MM.1S (cell line): ENCODE results near the gene CLMN.

Experiments used
- DNase-seq: peaks from one replicate; pipeline ENCODE4 v3.0.0-alpha.2; 2015
- H2AFZ ChIP-seq: fragments of 300-600 bp; sonication (generic); 2 replicates; pipeline ENCODE4 v1.6.0; 2016; ENCODE audit warnings: antibody characterized with exemption, low read length
- H3F3A ChIP-seq: fragments of 300-600 bp; sonication (generic); 2 replicates; pipeline ENCODE4 v1.6.1; 2016; ENCODE audit warnings: mild to moderate bottlenecking, antibody characterized with exemption, low read length, moderate library complexity, mixed read lengths; ENCODE audit not compliant: insufficient read depth
- H3K27ac ChIP-seq: fragments of 300-600 bp; sonication (generic); 2 replicates; pipeline ENCODE4 v1.5.1; 2016; ENCODE audit warnings: mild to moderate bottlenecking, low read length
- H3K27me3 ChIP-seq: fragments of 300-600 bp; sonication (generic); replicated peaks from 2 replicates; pipeline ENCODE4 v1.6.0; 2016; ENCODE audit warnings: low read length; ENCODE audit not compliant: insufficient read depth
- H3K36me3 ChIP-seq: fragments of 300-600 bp; sonication (generic); replicated peaks from 2 replicates; pipeline ENCODE4 v1.6.1; 2016; ENCODE audit warnings: mild to moderate bottlenecking, low read length, mixed read lengths; ENCODE audit not compliant: insufficient read depth
- H3K4me1 ChIP-seq: fragments of 300-600 bp; sonication (generic); 2 replicates; pipeline ENCODE4 v1.6.1; 2016; ENCODE audit warnings: low read length, mixed read lengths
- H3K4me2 ChIP-seq: fragments of 300-600 bp; sonication (generic); 2 replicates; pipeline ENCODE4 v1.6.0; 2016; ENCODE audit warnings: low read depth, low read length
- H3K4me3 ChIP-seq: fragments of 300-600 bp; sonication (generic); 2 replicates; pipeline ENCODE4 v1.5.1; 2016; ENCODE audit warnings: low read length, mixed read lengths
- H3K79me2 ChIP-seq: fragments of 300-600 bp; sonication (generic); 2 replicates; pipeline ENCODE4 v1.6.1; 2016; ENCODE audit warnings: mixed run types, low read length, mixed read lengths
- H3K9ac ChIP-seq: fragments of 300-600 bp; sonication (generic); 2 replicates; pipeline ENCODE4 v1.6.1; 2016; ENCODE audit warnings: low read length, mixed read lengths
- H3K9me2 ChIP-seq: fragments of 300-600 bp; sonication (generic); replicated peaks from 2 replicates; pipeline ENCODE4 v1.6.1; 2016; ENCODE audit warnings: mild to moderate bottlenecking, low read length, mixed read lengths; ENCODE audit not compliant: insufficient read depth
- H3K9me3 ChIP-seq: fragments of 300-600 bp; sonication (generic); replicated peaks from 2 replicates; pipeline ENCODE4 v1.6.1; 2016; ENCODE audit warnings: mild to moderate bottlenecking, low read length, mixed read lengths; ENCODE audit not compliant: insufficient read depth
- H4K20me1 ChIP-seq: fragments of 300-600 bp; sonication (generic); 2 replicates; pipeline ENCODE4 v1.6.1; 2016; ENCODE audit warnings: mild to moderate bottlenecking, low read length, moderate library complexity, mixed read lengths; ENCODE audit not compliant: insufficient read depth
- EZH2 ChIP-seq: fragments of 300-600 bp; sonication (generic); optimal IDR thresholded peaks from 2 replicates; pipeline ENCODE3; 2017; ENCODE audit warnings: low read depth, mild to moderate bottlenecking, antibody characterized with exemption, low read length, mixed read lengths
- EZH2phosphoT487 ChIP-seq: fragments of 300-600 bp; sonication (generic); IDR thresholded peaks from 2 replicates; pipeline ENCODE4 v1.6.1; 2018; ENCODE audit warnings: antibody characterized with exemption, low read length
- TF ChIP-seq, protein P1 (sequence below): fragments of 300-600 bp; sonication (generic); IDR thresholded peaks from 2 replicates; pipeline ENCODE4 v1.5.1; 2016; ENCODE audit warnings: antibody characterized with exemption, low read length, mixed read lengths

Gene CLMN

DNA sequence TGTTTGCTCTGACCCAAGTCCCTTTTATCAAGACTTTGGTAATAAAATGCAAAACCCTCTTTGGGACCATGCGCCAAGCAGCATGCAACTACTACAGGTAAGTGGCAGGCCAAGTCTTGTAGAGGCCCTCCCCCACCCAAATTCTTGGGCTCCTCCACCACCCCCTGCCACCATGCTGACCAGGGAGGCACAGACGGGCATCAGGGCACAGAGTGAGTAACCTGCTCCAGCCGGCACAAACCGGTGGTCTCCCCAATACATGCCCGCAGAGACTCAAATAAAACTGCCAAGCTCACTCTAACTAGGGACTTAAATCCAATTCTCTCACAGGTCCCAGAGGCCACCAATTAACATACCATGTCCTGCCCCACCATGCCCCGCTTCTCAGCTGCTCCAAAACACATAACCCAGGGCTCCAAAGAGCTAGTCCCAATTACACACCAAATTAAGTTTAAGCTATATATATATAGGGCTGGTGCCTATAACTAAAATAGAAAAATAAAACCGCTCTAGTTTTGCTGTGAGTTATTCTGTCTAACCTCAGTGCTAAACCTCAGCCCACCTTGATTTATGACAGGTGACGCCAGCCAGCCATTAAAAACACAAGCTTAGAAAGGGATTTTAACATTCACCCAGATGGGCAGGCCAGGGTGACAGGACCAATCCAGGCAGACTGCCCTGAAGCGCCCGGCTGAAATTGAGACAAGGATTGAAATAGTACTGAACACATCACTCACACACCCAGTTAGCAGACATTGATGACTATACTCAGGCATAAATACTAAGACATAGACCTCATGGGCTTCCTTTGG lies 81.0 kb downstream of the CLMN start:
- Histone ChIP-seq H3K9me3 (no peaks in the 10 kb centered on the region), H3K36me3 (no peaks in the 10 kb centered on the region), H2AFZ (no peak overlapping the region), H3K27me3 (no peaks in the 10 kb centered on the region), H3K27ac (no peak overlapping the region), H3K9me2 (no peaks in the 10 kb centered on the region), H3K4me2 (no peak overlapping the region), H3F3A (no peaks in the 10 kb centered on the region), H3K4me1 (no peaks in the 10 kb centered on the region), H3K9ac (no peak overlapping the region), H3K4me3 (no peak overlapping the region), H4K20me1 (no peaks in the 10 kb centered on the region), H3K79me2 (no peaks in the 10 kb centered on the region)
- no peak for TF ChIP-seq EZH2
- no peak for DNase-seq

DNA sequence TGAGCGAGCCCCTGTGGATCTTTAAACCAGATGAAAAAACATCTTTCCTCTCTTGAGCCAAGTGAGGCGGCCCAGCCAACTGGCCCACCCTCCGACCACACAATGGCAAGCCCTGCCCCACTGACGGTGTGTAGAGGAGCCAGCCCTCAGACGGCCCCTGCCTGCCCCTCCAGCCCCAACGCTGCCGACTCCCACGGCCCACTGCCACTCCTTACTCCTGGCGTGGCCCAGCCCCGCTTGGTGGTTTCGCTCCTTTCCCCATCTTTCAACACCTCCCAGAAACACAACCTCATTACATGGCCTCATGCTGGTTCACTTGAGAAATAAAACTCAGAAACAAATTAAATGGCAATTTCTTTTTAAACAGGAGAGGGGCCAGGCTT lies 81.8 kb downstream of the CLMN start:
- Histone ChIP-seq H3K9me2 (no peaks in the 10 kb centered on the region), H4K20me1 (no peaks in the 10 kb centered on the region), H3K36me3 (no peaks in the 10 kb centered on the region), H3K9ac (no peak overlapping the region), H3K4me3 (no peak overlapping the region), H3K79me2 (no peaks in the 10 kb centered on the region), H2AFZ (no peak overlapping the region), H3K27ac (no peak overlapping the region), H3K9me3 (no peaks in the 10 kb centered on the region), H3K27me3 (no peaks in the 10 kb centered on the region), H3F3A (no peaks in the 10 kb centered on the region), H3K4me2 (no peak overlapping the region), H3K4me1 (no peaks in the 10 kb centered on the region)
- DNase-seq = no peak
- no peak for TF ChIP-seq EZH2phosphoT487
- TF ChIP-seq, protein P1, sequence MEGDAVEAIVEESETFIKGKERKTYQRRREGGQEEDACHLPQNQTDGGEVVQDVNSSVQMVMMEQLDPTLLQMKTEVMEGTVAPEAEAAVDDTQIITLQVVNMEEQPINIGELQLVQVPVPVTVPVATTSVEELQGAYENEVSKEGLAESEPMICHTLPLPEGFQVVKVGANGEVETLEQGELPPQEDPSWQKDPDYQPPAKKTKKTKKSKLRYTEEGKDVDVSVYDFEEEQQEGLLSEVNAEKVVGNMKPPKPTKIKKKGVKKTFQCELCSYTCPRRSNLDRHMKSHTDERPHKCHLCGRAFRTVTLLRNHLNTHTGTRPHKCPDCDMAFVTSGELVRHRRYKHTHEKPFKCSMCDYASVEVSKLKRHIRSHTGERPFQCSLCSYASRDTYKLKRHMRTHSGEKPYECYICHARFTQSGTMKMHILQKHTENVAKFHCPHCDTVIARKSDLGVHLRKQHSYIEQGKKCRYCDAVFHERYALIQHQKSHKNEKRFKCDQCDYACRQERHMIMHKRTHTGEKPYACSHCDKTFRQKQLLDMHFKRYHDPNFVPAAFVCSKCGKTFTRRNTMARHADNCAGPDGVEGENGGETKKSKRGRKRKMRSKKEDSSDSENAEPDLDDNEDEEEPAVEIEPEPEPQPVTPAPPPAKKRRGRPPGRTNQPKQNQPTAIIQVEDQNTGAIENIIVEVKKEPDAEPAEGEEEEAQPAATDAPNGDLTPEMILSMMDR = no peak

GRCh38 chr14:95237121-95237957 lies 82.4 kb downstream of the CLMN start:
- no peak overlapping the region for H3K9ac ChIP-seq
- no peaks in the 10 kb centered on the region for H4K20me1 ChIP-seq
- no peak overlapping the region for H3K4me3 ChIP-seq
- no peaks in the 10 kb centered on the region for H3K36me3 ChIP-seq
- H3K9me2 ChIP-seq = no peaks in the 10 kb centered on the region
- no peaks in the 10 kb centered on the region for H3K27me3 ChIP-seq
- no peaks in the 10 kb centered on the region for H3K9me3 ChIP-seq
- DNase-seq = no peak
- H3F3A ChIP-seq = no peaks in the 10 kb centered on the region
- no peaks in the 10 kb centered on the region for H3K4me1 ChIP-seq
- no peaks in the 10 kb centered on the region for H3K79me2 ChIP-seq
- H2AFZ ChIP-seq = no peak overlapping the region
- H3K27ac ChIP-seq = no peak overlapping the region
- no peak overlapping the region for H3K4me2 ChIP-seq
- TF ChIP-seq, protein P1 = no peak

GRCh38 chr14:95236221-95236620 lies 83.5 kb downstream of the CLMN start:
- Histone ChIP-seq H3K36me3 (no peaks in the 10 kb centered on the region), H3K27me3 (no peaks in the 10 kb centered on the region), H3K27ac (no peak overlapping the region), H4K20me1 (no peaks in the 10 kb centered on the region), H3K4me1 (no peaks in the 10 kb centered on the region), H3F3A (no peaks in the 10 kb centered on the region), H3K9ac (no peak overlapping the region), H3K4me3 (no peak overlapping the region), H3K4me2 (no peak overlapping the region), H2AFZ (no peak overlapping the region), H3K9me3 (no peaks in the 10 kb centered on the region), H3K9me2 (no peaks in the 10 kb centered on the region), H3K79me2 (no peaks in the 10 kb centered on the region)
- DNase-seq = no peak
- TF ChIP-seq, protein P1 = no peak
- TF ChIP-seq EZH2 (no peak), EZH2phosphoT487 (no peak)
